Thyroid gland (tissue), 4 donors: ENCODE data around the gene AGT. TPM values are rescaled to one million over a fixed set of nuclear protein-coding genes. Genes with fewer than 3 reads are reported as not detected.

ENCODE experiments used
- DNase-seq, 2 donors: peaks; one replicate each; pipeline ENCODE4 v3.0.0-alpha.2; 2019
- H3K27ac ChIP-seq, 3 donors: fragments of 200-600 bp; sonication (generic); 1 replicate in 2 of 3; 2 replicates in 1 of 3; pipeline ENCODE4 v1.5.1; 2016 to 2019; ENCODE audit warnings: mild to moderate bottlenecking in 1 of 3, moderate library complexity in 1 of 3
- H3K27me3 ChIP-seq: fragments of 200-600 bp; sonication (generic); one replicate; pipeline ENCODE4 v1.5.1; 2019
- H3K36me3 ChIP-seq, 2 donors: fragments of 200-600 bp; sonication (generic); one replicate each; pipeline ENCODE4 v1.5.1; 2016 to 2019
- H3K4me1 ChIP-seq, 2 donors: fragments of 200-600 bp; sonication (generic); one replicate each; pipeline ENCODE4 v1.5.1; 2017 to 2019
- H3K4me3 ChIP-seq, 3 donors: fragments of 200-600 bp; sonication (generic); replicated peaks in 1 of 3; 1 replicate in 2 of 3; 2 replicates in 1 of 3; pipeline ENCODE4 v1.5.1; 2016; ENCODE audit warnings: mild to moderate bottlenecking in 1 of 3
- H3K9me3 ChIP-seq: fragments of 200-600 bp; sonication (generic); one replicate; pipeline ENCODE4 v1.5.1; 2017
- POLR2A ChIP-seq, 2 donors: fragments of 450-650 bp; IDR thresholded peaks; one replicate each; pipeline ENCODE4 v1.6.1; 2017; ENCODE audit warnings: antibody characterized with exemption in 2 of 2, mild to moderate bottlenecking in 2 of 2, moderate library complexity in 1 of 2
- WGBS, 2 donors: methylation state at CpG; one replicate each; pipeline ENCODE4 v1.1.5; 2017; 5-methylcytosine and 5-hydroxymethylcytosine counted together
- intact Hi-C: fragments of 100-400 bp; cut with DNase I; formaldehyde crosslinking; loops from one replicate; pipeline ENCODE4 v1.15.1; 2023
- total RNA-seq, 4 donors: library from RNA; depleted of rRNA; stranded (reverse); fragments of >200 nt; gene quantifications; one replicate each; pipeline ENCODE4 v1.2.3, GENCODE V29; 2016
- TF ChIP-seq, protein P1 (sequence below), 6 experiments: fragments of 200-600 bp in 3 of 6; fragments of 450-650 bp in 3 of 6; sonication (generic) in 3 of 6; IDR thresholded peaks; one replicate each; pipeline ENCODE4 v1.5.1; 2016 to 2019; ENCODE audit warnings: antibody characterized with exemption in 6 of 6, mild to moderate bottlenecking in 2 of 6, inconsistent platforms in 1 of 6, moderate library complexity in 1 of 6

The AGT gene
- total RNA-seq, 4 donors from 2014 or later, result 4.0 to 14.4 (median 8.7) TPM

DNA sequence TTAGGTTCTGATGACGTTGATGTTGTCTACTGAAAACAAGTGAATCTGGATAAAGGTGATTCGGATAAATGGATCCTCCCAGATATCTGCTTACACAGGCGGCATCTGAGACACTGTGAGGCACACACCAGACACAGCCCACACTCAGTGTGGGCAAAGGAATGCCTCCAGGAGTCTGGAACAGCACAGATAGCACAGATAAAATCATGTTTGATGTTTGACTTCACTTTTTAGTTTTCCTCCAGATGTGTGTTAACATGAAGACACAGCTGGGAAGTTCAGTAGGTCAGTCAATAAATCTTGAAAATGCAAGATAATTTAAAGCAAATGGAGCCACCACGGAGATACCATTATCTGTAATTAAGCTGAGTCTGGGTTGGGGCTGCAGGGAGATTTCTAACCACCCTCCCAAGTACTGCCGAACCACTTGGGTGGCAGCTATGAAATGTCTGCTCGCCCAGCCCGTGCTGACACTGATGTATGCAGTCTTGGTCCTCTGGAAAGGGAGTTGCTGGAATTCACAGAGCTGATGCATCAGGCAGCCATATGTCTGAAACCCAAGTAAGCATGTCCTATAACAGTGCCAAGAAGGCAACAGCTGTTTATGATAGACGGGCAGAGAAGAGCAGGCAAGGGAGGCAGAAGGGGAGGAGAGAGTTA lies 44.9 kb upstream of the AGT start:
- intact Hi-C loops, result no loop called here
- TF ChIP-seq, protein P1, sequence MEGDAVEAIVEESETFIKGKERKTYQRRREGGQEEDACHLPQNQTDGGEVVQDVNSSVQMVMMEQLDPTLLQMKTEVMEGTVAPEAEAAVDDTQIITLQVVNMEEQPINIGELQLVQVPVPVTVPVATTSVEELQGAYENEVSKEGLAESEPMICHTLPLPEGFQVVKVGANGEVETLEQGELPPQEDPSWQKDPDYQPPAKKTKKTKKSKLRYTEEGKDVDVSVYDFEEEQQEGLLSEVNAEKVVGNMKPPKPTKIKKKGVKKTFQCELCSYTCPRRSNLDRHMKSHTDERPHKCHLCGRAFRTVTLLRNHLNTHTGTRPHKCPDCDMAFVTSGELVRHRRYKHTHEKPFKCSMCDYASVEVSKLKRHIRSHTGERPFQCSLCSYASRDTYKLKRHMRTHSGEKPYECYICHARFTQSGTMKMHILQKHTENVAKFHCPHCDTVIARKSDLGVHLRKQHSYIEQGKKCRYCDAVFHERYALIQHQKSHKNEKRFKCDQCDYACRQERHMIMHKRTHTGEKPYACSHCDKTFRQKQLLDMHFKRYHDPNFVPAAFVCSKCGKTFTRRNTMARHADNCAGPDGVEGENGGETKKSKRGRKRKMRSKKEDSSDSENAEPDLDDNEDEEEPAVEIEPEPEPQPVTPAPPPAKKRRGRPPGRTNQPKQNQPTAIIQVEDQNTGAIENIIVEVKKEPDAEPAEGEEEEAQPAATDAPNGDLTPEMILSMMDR (IDR thresholded peaks at IDR 0.05), result no peak
- no peak for TF ChIP-seq POLR2A (IDR thresholded peaks at IDR 0.05)
- no peaks in the 10 kb centered on the region for H3K36me3 ChIP-seq
- no peaks in the 10 kb centered on the region for H3K27me3 ChIP-seq
- H3K27ac ChIP-seq, result no peak overlapping the region
- H3K4me1 ChIP-seq, result peaks cover 3 to 9% of the 10 kb centered on the region in 2 donors
- no peaks in the 10 kb centered on the region for H3K9me3 ChIP-seq
- DNase-seq, result no peak
- WGBS, 2 donors, result 68 to 84% methylated on average over 8 of the region's 8 CpGs
- H3K4me3 ChIP-seq, result no peak overlapping the region

DNA sequence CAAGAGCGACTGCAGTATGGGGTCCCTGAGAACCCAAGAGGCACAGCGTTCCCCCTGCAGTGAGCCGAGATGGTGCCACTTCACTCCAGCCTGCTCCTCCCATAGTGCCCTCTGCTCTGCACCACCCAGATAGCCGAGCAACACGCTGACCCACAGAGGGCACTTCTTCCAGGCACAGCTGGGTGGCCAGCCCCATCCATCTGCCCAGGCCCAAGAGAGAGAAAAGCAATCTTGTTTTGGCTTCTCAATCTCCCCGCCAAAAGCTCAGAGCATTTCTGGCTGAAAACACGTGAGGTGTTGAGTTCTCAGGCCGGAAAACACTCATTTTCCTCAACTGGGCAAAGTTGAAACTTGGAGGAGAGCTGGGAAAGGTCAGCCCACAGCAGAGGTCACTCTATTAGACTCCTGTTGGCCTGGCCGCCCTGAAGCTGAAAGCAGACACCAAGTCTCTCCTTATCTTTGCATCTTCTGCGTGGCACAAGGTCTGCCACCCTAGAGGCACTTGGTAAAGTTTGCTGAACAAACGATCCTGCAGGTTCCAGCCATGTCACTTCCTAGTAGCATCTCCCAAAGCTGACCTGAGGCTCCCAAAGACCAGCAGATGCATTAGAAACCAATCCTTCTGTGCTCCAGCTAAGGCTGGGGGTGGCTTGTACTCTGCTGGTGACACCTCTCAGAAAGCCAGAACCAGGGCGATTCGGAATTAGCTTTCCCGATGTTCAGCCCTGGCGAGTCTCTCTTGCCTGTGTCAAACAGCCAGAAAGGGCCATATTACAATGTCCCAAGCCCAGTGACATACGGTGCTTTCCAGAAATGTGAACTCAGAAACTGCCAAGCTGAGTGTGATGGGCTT lies 44.2 kb upstream of the AGT start:
- Histone ChIP-seq H3K27me3 (no peaks in the 10 kb centered on the region), H3K4me1 (peaks cover 3 to 14% of the 10 kb centered on the region in 2 donors), H3K36me3 (no peaks in the 10 kb centered on the region), H3K4me3 (no peak overlapping the region), H3K9me3 (no peaks in the 10 kb centered on the region), H3K27ac (no peak overlapping the region)
- 80 to 89% methylated on average over 15 to 16 of the region's 16 CpGs for whole genome bisulfite sequencing, 2 donors
- no peak for DNase-seq
- intact Hi-C loops, result no loop called here
- TF ChIP-seq, protein P1 (IDR thresholded peaks at IDR 0.05), result no peak
- no peak for TF ChIP-seq POLR2A (IDR thresholded peaks at IDR 0.05)

DNA sequence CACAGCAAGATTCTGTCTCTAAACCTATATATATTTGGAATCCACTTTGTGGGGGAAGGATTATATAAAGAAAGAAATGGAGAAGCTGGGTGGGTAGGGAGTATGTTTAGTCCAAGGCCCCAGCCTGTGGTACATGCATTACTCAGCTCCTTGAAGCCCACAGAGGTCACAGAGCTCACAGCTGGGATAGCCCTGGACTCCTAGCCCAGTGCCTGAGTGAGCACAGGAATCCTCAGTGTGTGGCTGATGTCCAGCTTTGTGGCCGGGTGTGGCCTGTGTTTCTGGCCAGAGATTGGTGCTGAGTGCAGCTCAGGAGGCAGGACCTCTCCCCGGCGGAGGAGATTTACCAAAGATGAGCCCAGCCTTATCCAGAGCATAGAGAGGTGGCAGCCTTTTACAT lies 40.9 kb upstream of the AGT start:
- no peaks in the 10 kb centered on the region for H3K36me3 ChIP-seq
- WGBS, 2 donors, result 37 to 75% methylated on average over 2 to 3 of the region's 3 CpGs
- H3K27ac ChIP-seq, result no peak overlapping the region
- intact Hi-C loops, result no loop called here
- H3K4me1 ChIP-seq, result peaks cover 19 to 38% of the 10 kb centered on the region in 2 donors
- no peak for TF ChIP-seq POLR2A (IDR thresholded peaks at IDR 0.05)
- TF ChIP-seq, protein P1 (IDR thresholded peaks at IDR 0.05), result no peak
- no peaks in the 10 kb centered on the region for H3K9me3 ChIP-seq
- no peak overlapping the region for H3K4me3 ChIP-seq
- no peaks in the 10 kb centered on the region for H3K27me3 ChIP-seq
- peak; percentile 77 to 82 for DNase-seq

DNA sequence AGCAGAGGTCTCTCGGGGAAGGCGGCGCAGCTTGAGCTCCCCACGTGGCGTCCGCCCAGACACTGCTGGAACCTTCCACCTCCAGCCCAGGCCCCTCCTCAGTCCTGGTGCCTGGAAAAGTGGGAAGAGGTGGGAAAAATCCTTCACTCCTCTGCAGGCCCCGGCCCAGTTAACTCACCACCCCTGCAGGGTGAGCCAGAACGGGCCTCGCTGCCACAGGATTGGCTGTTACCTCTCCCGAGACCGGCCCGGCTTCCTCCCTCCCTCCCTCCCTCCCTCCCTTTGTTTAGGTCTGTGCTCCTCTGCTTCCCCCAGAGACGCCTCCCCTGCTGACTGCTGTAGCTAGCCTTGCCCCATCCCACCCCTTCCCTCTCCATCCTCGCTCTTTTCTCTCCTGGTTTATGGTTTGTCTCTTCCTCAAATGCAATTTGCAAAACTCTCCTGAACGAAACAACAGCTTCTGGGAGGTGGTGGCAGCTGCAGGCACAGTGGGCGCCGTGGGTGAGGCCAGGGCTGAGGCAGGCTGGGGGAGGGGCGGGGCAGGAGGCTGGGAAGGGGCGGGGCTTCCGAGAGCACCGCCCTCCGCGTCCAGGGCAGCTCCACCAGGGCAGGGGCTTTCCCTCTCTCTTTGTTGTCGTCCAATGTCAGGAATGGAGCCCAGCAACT lies 39.8 kb upstream of the AGT start:
- intact Hi-C loops, result no loop called here
- H3K36me3 ChIP-seq, result no peaks in the 10 kb centered on the region
- H3K4me1 ChIP-seq, result peaks cover 19 to 41% of the 10 kb centered on the region in 2 donors
- WGBS, 2 donors, result 43 to 45% methylated on average over 24 of the region's 24 CpGs
- peak in 1 of 2 donors; percentile 32 for DNase-seq
- H3K9me3 ChIP-seq, result no peaks in the 10 kb centered on the region
- no peak overlapping the region for H3K4me3 ChIP-seq
- TF ChIP-seq POLR2A (IDR thresholded peaks at IDR 0.05), result no peak
- H3K27me3 ChIP-seq, result no peaks in the 10 kb centered on the region
- no peak overlapping the region for H3K27ac ChIP-seq

DNA sequence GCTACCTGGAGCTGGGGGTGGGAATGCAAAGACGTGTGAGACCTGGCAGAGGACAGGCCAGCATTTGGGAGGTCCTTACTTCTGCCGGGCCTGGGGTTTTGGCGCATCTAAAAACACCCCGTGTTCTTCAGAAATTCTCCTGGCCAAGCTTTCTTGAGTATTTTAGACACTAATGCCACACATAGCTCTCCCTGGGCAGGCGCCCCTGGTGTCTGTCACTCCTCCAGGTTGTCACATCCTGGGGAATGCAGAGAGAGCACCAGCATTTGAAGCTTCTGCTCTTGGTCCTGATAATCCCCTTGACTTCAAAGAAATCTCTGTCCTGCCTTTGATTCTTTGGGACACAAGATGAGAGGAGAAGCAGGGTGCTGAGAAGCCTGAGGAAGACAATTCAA lies 39.3 kb upstream of the AGT start:
- Histone ChIP-seq H3K9me3 (no peaks in the 10 kb centered on the region), H3K27ac (peak overlapping the region in 2 of 3 donors; percentile 3 to 67), H3K4me1 (peaks cover 19 to 41% of the 10 kb centered on the region in 2 donors), H3K4me3 (no peak overlapping the region), H3K27me3 (no peaks in the 10 kb centered on the region), H3K36me3 (no peaks in the 10 kb centered on the region)
- 73 to 77% methylated on average over 5 of the region's 5 CpGs for WGBS, 2 donors
- no peak for DNase-seq
- intact Hi-C loops, result no loop called here
- TF ChIP-seq, protein P1 (IDR thresholded peaks at IDR 0.05), result no peak
- TF ChIP-seq POLR2A (IDR thresholded peaks at IDR 0.05), result no peak
